Liver (tissue), 9 donors: ENCODE data around the gene COPZ2. TPM values are rescaled to one million over a fixed set of nuclear protein-coding genes. Genes with fewer than 3 reads are reported as not detected.

Experiments used
- DNase-seq: peaks from one replicate; pipeline ENCODE4 v3.0.0-alpha.2; 2017; ENCODE audit warnings: low spot score
- H3K27ac ChIP-seq, 2 donors: one replicate each; pipeline ENCODE4 v1.7.0; 2013; ENCODE audit warnings: inconsistent platforms in 2 of 2, low read length in 2 of 2, control low read depth in 1 of 2, low read depth in 1 of 2, mild to moderate bottlenecking in 1 of 2
- H3K27me3 ChIP-seq, 4 donors: one replicate each; pipeline versions ENCODE4 v1.6.1 to v1.7.0; 2013; ENCODE audit warnings: low read length in 3 of 4, inconsistent platforms in 1 of 4, mild to moderate bottlenecking in 1 of 4, moderate library complexity in 1 of 4; ENCODE audit not compliant: control insufficient read depth in 4 of 4, insufficient read depth in 4 of 4
- H3K36me3 ChIP-seq, 4 donors: one replicate each; pipeline versions ENCODE4 v1.6.1 to v1.7.0; 2013; ENCODE audit warnings: low read length in 3 of 4, mild to moderate bottlenecking in 3 of 4, low read depth in 1 of 4, moderate library complexity in 1 of 4; ENCODE audit not compliant: control insufficient read depth in 4 of 4, insufficient read depth in 3 of 4
- H3K4me1 ChIP-seq, 4 donors: one replicate each; pipeline versions ENCODE4 v1.6.1 to v1.7.0; 2013; ENCODE audit warnings: low read length in 3 of 4, mild to moderate bottlenecking in 3 of 4, moderate library complexity in 1 of 4; ENCODE audit not compliant: control insufficient read depth in 4 of 4, insufficient read depth in 4 of 4
- H3K4me3 ChIP-seq, 3 donors: one replicate each; pipeline versions ENCODE4 v1.6.1 to v1.7.0; 2013; ENCODE audit warnings: low read length in 3 of 3, control low read depth in 1 of 3, low read depth in 1 of 3, mild to moderate bottlenecking in 1 of 3
- H3K9ac ChIP-seq, 2 donors: one replicate each; pipeline ENCODE4 v1.7.0; 2013; ENCODE audit warnings: low read length in 2 of 2, mild to moderate bottlenecking in 2 of 2, moderate library complexity in 2 of 2, control low read depth in 1 of 2, low read depth in 1 of 2
- H3K9me3 ChIP-seq, 4 donors: one replicate each; pipeline versions ENCODE4 v1.6.1 to v1.7.0; 2013; ENCODE audit warnings: low read length in 3 of 4; ENCODE audit not compliant: control insufficient read depth in 4 of 4
- CTCF ChIP-seq: fragments of 150-350 bp; IDR thresholded peaks from 2 replicates; pipeline ENCODE4 v1.5.1; 2017; ENCODE audit warnings: improper control_type of control experiment, low read depth, low read length; ENCODE audit not compliant: missing input control
- FOXA1 ChIP-seq: IDR thresholded peaks from 2 replicates; pipeline ENCODE4 v1.6.1; 2016; ENCODE audit warnings: antibody characterized with exemption
- FOXA2 ChIP-seq: IDR thresholded peaks from 2 replicates; pipeline ENCODE4 v1.6.1; 2016; ENCODE audit warnings: antibody characterized with exemption
- HNF4G ChIP-seq: IDR thresholded peaks from 2 replicates; pipeline ENCODE4 v1.6.1; 2016; ENCODE audit warnings: antibody characterized with exemption
- JUND ChIP-seq, 2 donors: IDR thresholded peaks; 2 replicates each; pipeline ENCODE4 v1.6.1; 2016; ENCODE audit warnings: antibody characterized with exemption in 2 of 2
- NR2F2 ChIP-seq: IDR thresholded peaks from 2 replicates; pipeline ENCODE4 v1.6.1; 2016; ENCODE audit warnings: antibody characterized with exemption
- RAD21 ChIP-seq, 2 donors: IDR thresholded peaks; 2 replicates each; pipeline ENCODE4 v1.6.1; 2016; ENCODE audit warnings: antibody characterized with exemption in 2 of 2, mild to moderate bottlenecking in 2 of 2
- REST ChIP-seq: IDR thresholded peaks from 2 replicates; pipeline ENCODE4 v1.6.1; 2016; ENCODE audit warnings: antibody characterized with exemption, mild to moderate bottlenecking
- RXRA ChIP-seq, 2 donors: IDR thresholded peaks; 2 replicates each; pipeline ENCODE4 v1.6.1; 2017 to 2018; ENCODE audit warnings: antibody characterized with exemption in 2 of 2, mild to moderate bottlenecking in 1 of 2
- TAF1 ChIP-seq: conservative IDR thresholded peaks from 2 replicates; pipeline ENCODE4 v1.6.1; 2016; ENCODE audit warnings: antibody characterized with exemption, mild to moderate bottlenecking
- YY1 ChIP-seq: IDR thresholded peaks from 2 replicates; pipeline ENCODE4 v1.6.1; 2016; ENCODE audit warnings: antibody characterized with exemption, mild to moderate bottlenecking
- ZBTB33 ChIP-seq: IDR thresholded peaks from 2 replicates; pipeline ENCODE4 v1.6.1; 2016; ENCODE audit warnings: antibody characterized with exemption
- WGBS: extraction: QIAGEN DNeasy Blood & Tissue Kit; methylation state at CpG from one replicate; pipeline ENCODE4 v1.1.7; 2013; 5-methylcytosine and 5-hydroxymethylcytosine counted together
- polyA plus RNA-seq, 2 donors: library from polyadenylated mRNA; stranded (reverse) in 1 of 2; unstranded in 1 of 2; fragments of 200-250 nt in 1 of 2; fragments of >200 nt in 1 of 2; fragmentation: Nextera tagmentation in 1 of 2; extraction: Ambion mirVana in 1 of 2; gene quantifications; one replicate each; pipeline versions ENCODE4 v1.2.1 to v1.2.3, GENCODE V29; 2013 to 2015
- total RNA-seq, 2 donors: library from RNA; depleted of rRNA; stranded (reverse); fragments of >200 nt; gene quantifications; one replicate each; pipeline ENCODE4 v1.2.3, GENCODE V29; 2014
- donor health status: healthy.
- donor health status: healthy.
- donor health status: healthy.
- donor health status: healthy.
- donor health status: healthy.

The COPZ2 gene
- total and polyA plus RNA-seq, 4 donors: 2.6 to 38.1 (median 17.8) TPM

GRCh38 chr17:47987240-47987835, 50.3 kb downstream of the COPZ2 start (continued):
- TF ChIP-seq REST: no peak

GRCh38 chr17:47986520-47986919, 51.1 kb downstream of the COPZ2 start:
- WGBS: 80% methylated on average over 5 of the region's 5 CpGs
- DNase-seq: no peak

More at GRCh38 chr17:47986520-47986919, 51.1 kb downstream of the COPZ2 start:
- no peaks in the 10 kb centered on the region for H3K9me3 ChIP-seq
- H3K36me3 ChIP-seq: peaks cover 3 to 29% (median 16%) of the 10 kb centered on the region in 4 donors
- H3K9ac ChIP-seq: no peak overlapping the region
- no peak overlapping the region for H3K4me3 ChIP-seq
- H3K4me1 ChIP-seq: peaks cover 0 to 5% (median 1%) of the 10 kb centered on the region in 4 donors
- TF ChIP-seq ZBTB33 (no peak), RAD21 (IDR thresholded peaks at IDR 0.05) (no peak), REST (no peak), NR2F2 (no peak), YY1 (no peak), JUND (IDR thresholded peaks at IDR 0.05) (no peak), RXRA (IDR thresholded peaks at IDR 0.05) (no peak), FOXA2 (no peak), FOXA1 (no peak), HNF4G (no peak), TAF1 (no peak), CTCF (no peak)
- no peak overlapping the region for H3K27ac ChIP-seq
- H3K27me3 ChIP-seq: no peaks in the 10 kb centered on the region
